ENCODE results near the gene HIVEP1. TPM values are rescaled to one million over a fixed set of nuclear protein-coding genes. Genes with fewer than 3 reads are reported as not detected.
A peak's percentile ranks its signal among the peaks of the same experiment; 100 is the strongest.

Gene HIVEP1
- total RNA-seq, 6 experiments from 2014 or later, result 13.2 to 23.3 (median 17.8) TPM

GRCh38 chr6:12036766-12037165 lies 24.7 kb downstream of the HIVEP1 start:
- Histone ChIP-seq H3K36me3 (no peaks in the 10 kb centered on the region), H3K27me3 (no peaks in the 10 kb centered on the region), H3K4me1 (peaks cover 0 to 28% (median 5%) of the 10 kb centered on the region in 4 donors), H3K27ac (no peak overlapping the region), H3K9me3 (no peaks in the 10 kb centered on the region), H3K4me3 (no peak overlapping the region)
- no peak for DNase-seq
- no peak for ATAC-seq
- intact Hi-C loops (cut with DNase I), result no loop called here
- 95% methylated on average over 7 of the region's 8 CpGs for WGBS (ENCODE audit: insufficient coverage, low coverage, low lambda C conversion rate, missing lambda C conversion rate)
- TF ChIP-seq POLR2A (IDR thresholded peaks at IDR 0.05) (no peak), CTCF (IDR thresholded peaks at IDR 0.05) (no peak)

GRCh38 chr6:12037798-12038197 lies 25.7 kb downstream of the HIVEP1 start:
- TF ChIP-seq CTCF (IDR thresholded peaks at IDR 0.05) (no peak), POLR2A (IDR thresholded peaks at IDR 0.05) (no peak)
- Histone ChIP-seq H3K4me1 (peaks cover 0 to 23% (median 5%) of the 10 kb centered on the region in 4 donors), H3K27me3 (no peaks in the 10 kb centered on the region), H3K27ac (no peak overlapping the region), H3K4me3 (no peak overlapping the region), H3K9me3 (no peaks in the 10 kb centered on the region), H3K36me3 (no peaks in the 10 kb centered on the region)
- 48% methylated on average over 6 of the region's 6 CpGs for WGBS (ENCODE audit: insufficient coverage, low coverage, low lambda C conversion rate, missing lambda C conversion rate)
- ATAC-seq (no peak), DNase-seq (no peak)
- intact Hi-C loops (cut with DNase I), result no loop called here

GRCh38 chr6:12039540-12040459 lies 27.7 kb downstream of the HIVEP1 start:
- 78% methylated on average over 7 of the region's 12 CpGs for WGBS (ENCODE audit: insufficient coverage, low coverage, low lambda C conversion rate, missing lambda C conversion rate)
- peaks cover 0 to 16% (median 3%) of the 10 kb centered on the region in 4 donors for H3K4me1 ChIP-seq
- peak in 2 of 4 donors; percentile 13 to 31 for ATAC-seq
- intact Hi-C loops (cut with DNase I), result no loop called here
- no peaks in the 10 kb centered on the region for H3K27me3 ChIP-seq
- no peaks in the 10 kb centered on the region for H3K9me3 ChIP-seq
- H3K27ac ChIP-seq, result no peak overlapping the region
- H3K36me3 ChIP-seq, result no peaks in the 10 kb centered on the region
- DNase-seq, result no peak
- H3K4me3 ChIP-seq, result no peak overlapping the region
- TF ChIP-seq POLR2A (IDR thresholded peaks at IDR 0.05), result no peak
- TF ChIP-seq CTCF (IDR thresholded peaks at IDR 0.05), result no peak

GRCh38 chr6:12047304-12047703 lies 35.2 kb downstream of the HIVEP1 start:
- intact Hi-C loops (cut with DNase I), result no loop called here
- no peak overlapping the region for H3K27ac ChIP-seq
- H3K4me1 ChIP-seq, result peaks cover 0 to 18% (median 3%) of the 10 kb centered on the region in 4 donors
- TF ChIP-seq CTCF (IDR thresholded peaks at IDR 0.05) (no peak), POLR2A (IDR thresholded peaks at IDR 0.05) (no peak)
- WGBS (ENCODE audit: insufficient coverage, low coverage, low lambda C conversion rate, missing lambda C conversion rate), result 75% methylated on average over 6 of the region's 9 CpGs
- H3K4me3 ChIP-seq, result no peak overlapping the region
- no peak for ATAC-seq
- H3K27me3 ChIP-seq, result no peaks in the 10 kb centered on the region
- no peak for DNase-seq
- no peaks in the 10 kb centered on the region for H3K9me3 ChIP-seq
- H3K36me3 ChIP-seq, result no peaks in the 10 kb centered on the region

Measured in right lobe of liver (tissue), 6 donors.